ENCODE results near the gene BRF1.

BRF1 gene

GRCh38 chr14:105216490-105217247 is 84.1 kb downstream of the BRF1 start:
- H3F3A ChIP-seq (ENCODE audit: control insufficient read depth, insufficient read depth): no peaks in the 10 kb centered on the region; the same call in 1 of the 2 replicates
- no peaks in the 10 kb centered on the region for H3K79me2 ChIP-seq (ENCODE audit: control insufficient read depth, low read length)
- no peaks in the 10 kb centered on the region for H4K20me1 ChIP-seq (ENCODE audit: control insufficient read depth, insufficient read depth, low read depth, low read length)
- H3K4me3 ChIP-seq (ENCODE audit: low read length): no peak overlapping the region
- H3K9me3 ChIP-seq (ENCODE audit: control insufficient read depth, insufficient read depth, low read length): no peaks in the 10 kb centered on the region; the same call in 1 of the 2 replicates
- H3K9me2 ChIP-seq (replicated peaks; ENCODE audit: control insufficient read depth, low read length): no peaks in the 10 kb centered on the region
- H3K4me2 ChIP-seq (ENCODE audit: low read length): no peak overlapping the region
- no peaks in the 10 kb centered on the region for H3K27me3 ChIP-seq (ENCODE audit: control insufficient read depth, low read length)
- H3K36me3 ChIP-seq (ENCODE audit: control insufficient read depth, low read length): peaks cover 2% of the 10 kb centered on the region; the same call in 1 of the 2 replicates
- no peak overlapping the region for H3K27ac ChIP-seq (ENCODE audit: low read depth, low read length)
- TF ChIP-seq EZH2phosphoT487 (IDR thresholded peaks at IDR 0.05; ENCODE audit: borderline replicate concordance, low read length) (no peak), CTCF (IDR thresholded peaks at IDR 0.05; ENCODE audit: low read depth, low read length, poor library complexity, severe bottlenecking) (no peak)
- H3K4me1 ChIP-seq (ENCODE audit: control insufficient read depth, low read length): no peaks in the 10 kb centered on the region

GRCh38 chr14:105215602-105216001 is 85.2 kb downstream of the BRF1 start:
- Histone ChIP-seq H3K27me3 (ENCODE audit: control insufficient read depth, low read length) (no peaks in the 10 kb centered on the region), H3K9me2 (replicated peaks; ENCODE audit: control insufficient read depth, low read length) (no peaks in the 10 kb centered on the region), H3F3A (ENCODE audit: control insufficient read depth, insufficient read depth) (no peaks in the 10 kb centered on the region; the same call in 1 of the 2 replicates), H3K27ac (ENCODE audit: low read depth, low read length) (no peak overlapping the region), H3K4me3 (ENCODE audit: low read length) (no peak overlapping the region), H3K4me1 (ENCODE audit: control insufficient read depth, low read length) (no peaks in the 10 kb centered on the region), H3K79me2 (ENCODE audit: control insufficient read depth, low read length) (no peaks in the 10 kb centered on the region), H4K20me1 (ENCODE audit: control insufficient read depth, insufficient read depth, low read depth, low read length) (no peaks in the 10 kb centered on the region), H3K9me3 (ENCODE audit: control insufficient read depth, insufficient read depth, low read length) (no peaks in the 10 kb centered on the region; the same call in 1 of the 2 replicates), H3K36me3 (ENCODE audit: control insufficient read depth, low read length) (peaks cover 2% of the 10 kb centered on the region; the same call in 1 of the 2 replicates), H3K4me2 (ENCODE audit: low read length) (no peak overlapping the region)
- TF ChIP-seq CTCF (IDR thresholded peaks at IDR 0.05; ENCODE audit: low read depth, low read length, poor library complexity, severe bottlenecking) (no peak), EZH2phosphoT487 (IDR thresholded peaks at IDR 0.05; ENCODE audit: borderline replicate concordance, low read length) (no peak)

GRCh38 chr14:105214324-105214915 is 86.4 kb downstream of the BRF1 start:
- no peak overlapping the region for H3K27ac ChIP-seq (ENCODE audit: low read depth, low read length)
- H3K9me2 ChIP-seq (replicated peaks; ENCODE audit: control insufficient read depth, low read length): no peaks in the 10 kb centered on the region
- peaks cover 2% of the 10 kb centered on the region; the same call in 1 of the 2 replicates for H3K36me3 ChIP-seq (ENCODE audit: control insufficient read depth, low read length)
- no peaks in the 10 kb centered on the region for H3K27me3 ChIP-seq (ENCODE audit: control insufficient read depth, low read length)
- no peak overlapping the region for H3K4me3 ChIP-seq (ENCODE audit: low read length)
- no peaks in the 10 kb centered on the region for H4K20me1 ChIP-seq (ENCODE audit: control insufficient read depth, insufficient read depth, low read depth, low read length)
- no peaks in the 10 kb centered on the region; the same call in 1 of the 2 replicates for H3F3A ChIP-seq (ENCODE audit: control insufficient read depth, insufficient read depth)
- H3K4me1 ChIP-seq (ENCODE audit: control insufficient read depth, low read length): no peaks in the 10 kb centered on the region
- no peak overlapping the region for H3K4me2 ChIP-seq (ENCODE audit: low read length)
- H3K79me2 ChIP-seq (ENCODE audit: control insufficient read depth, low read length): no peaks in the 10 kb centered on the region
- H3K9me3 ChIP-seq (ENCODE audit: control insufficient read depth, insufficient read depth, low read length): no peaks in the 10 kb centered on the region; the same call in 1 of the 2 replicates
- TF ChIP-seq CTCF (IDR thresholded peaks at IDR 0.05; ENCODE audit: low read depth, low read length, poor library complexity, severe bottlenecking) (no peak), EZH2phosphoT487 (IDR thresholded peaks at IDR 0.05; ENCODE audit: borderline replicate concordance, low read length) (no peak)

All from DOHH2 (cell line).